OCI-LY1 (cell line): ENCODE measurements around the gene TTLL11.
A peak's percentile ranks its signal among the peaks of the same experiment; 100 is the strongest.

Experiments
- H2AFZ ChIP-seq: fragments of 200-600 bp; sonication (generic), shearing (Covaris generic); 2 replicates; pipeline ENCODE4 v1.6.0; 2014; ENCODE audit warnings: antibody characterized with exemption, mild to moderate bottlenecking, low read length
- H3F3A ChIP-seq: fragments of 200-600 bp; sonication (generic), shearing (Covaris generic); 2 replicates; pipeline ENCODE4 v1.6.0; 2014; ENCODE audit warnings: mild to moderate bottlenecking, antibody characterized with exemption, low read length, moderate library complexity; ENCODE audit not compliant: insufficient read depth
- H3K27ac ChIP-seq: fragments of 200-600 bp; sonication (generic); 2 replicates; pipeline ENCODE4 v1.5.1; 2014; ENCODE audit warnings: low read length, mixed run types, mild to moderate bottlenecking, low read depth; ENCODE audit not compliant: poor library complexity, severe bottlenecking
- H3K27me3 ChIP-seq: fragments of 200-600 bp; sonication (generic); 2 replicates; pipeline ENCODE4 v1.6.0; 2014; ENCODE audit warnings: antibody characterized with exemption, mild to moderate bottlenecking, low read length, moderate library complexity; ENCODE audit not compliant: insufficient read depth
- H3K36me3 ChIP-seq: fragments of 200-600 bp; sonication (generic); 2 replicates; pipeline ENCODE4 v1.6.1; 2014; ENCODE audit warnings: mild to moderate bottlenecking, antibody characterized with exemption, low read length, moderate library complexity, mixed read lengths; ENCODE audit not compliant: insufficient read depth
- H3K4me1 ChIP-seq: fragments of 200-600 bp; sonication (generic); 2 replicates; pipeline ENCODE4 v1.5.1; 2014; ENCODE audit warnings: mild to moderate bottlenecking, low read length, moderate library complexity; ENCODE audit not compliant: insufficient read depth, severe bottlenecking
- H3K4me2 ChIP-seq: fragments of 200-600 bp; sonication (generic), shearing (Covaris generic); 2 replicates; pipeline ENCODE4 v1.6.1; 2014; ENCODE audit warnings: low read length
- H3K4me3 ChIP-seq: fragments of 200-600 bp; sonication (generic); 2 replicates; pipeline ENCODE4 v1.5.1; 2014; ENCODE audit warnings: low read length, low read depth, mild to moderate bottlenecking, mixed read lengths; ENCODE audit not compliant: poor library complexity, severe bottlenecking
- H3K79me2 ChIP-seq: fragments of 200-600 bp; shearing (Covaris generic); 2 replicates; pipeline ENCODE4 v1.6.1; 2016; ENCODE audit warnings: mixed run types, low read length, mixed read lengths; ENCODE audit not compliant: insufficient read depth
- H3K9ac ChIP-seq: fragments of 200-600 bp; sonication (generic), shearing (Covaris generic); 2 replicates; pipeline ENCODE4 v1.6.1; 2014; ENCODE audit warnings: mild to moderate bottlenecking, low read length, mixed read lengths
- H3K9me2 ChIP-seq: fragments of 200-600 bp; sonication (generic), shearing (Covaris generic); 2 replicates; pipeline ENCODE4 v1.6.1; 2014; ENCODE audit warnings: low read depth, mild to moderate bottlenecking, low read length, mixed read lengths
- H3K9me3 ChIP-seq: fragments of 200-600 bp; shearing (Covaris generic); 2 replicates; pipeline ENCODE4 v1.6.1; 2014; ENCODE audit warnings: low read length, mixed read lengths
- H4K20me1 ChIP-seq: fragments of 200-600 bp; sonication (generic), shearing (Covaris generic); 2 replicates; pipeline ENCODE4 v1.6.0; 2016; ENCODE audit warnings: mild to moderate bottlenecking, low read length; ENCODE audit not compliant: insufficient read depth
- EZH2 ChIP-seq: fragments of 200-600 bp; sonication (generic), shearing (Covaris generic); IDR thresholded peaks from 2 replicates; pipeline ENCODE4 v1.8.0; 2017; ENCODE audit warnings: borderline replicate concordance, mixed run types, mild to moderate bottlenecking, antibody characterized with exemption, low read length, moderate library complexity, mixed read lengths
- TF ChIP-seq, protein P1 (sequence below): fragments of 200-600 bp; sonication (generic), shearing (Covaris generic); IDR thresholded peaks from 2 replicates; pipeline ENCODE4 v1.5.1; 2017; ENCODE audit warnings: mild to moderate bottlenecking, antibody characterized with exemption, low read length, moderate library complexity, mixed read lengths

Gene TTLL11

GRCh38 chr9:121991307-121991661 lies 101.8 kb downstream of the TTLL11 start:
- Histone ChIP-seq H3K36me3 (no peaks in the 10 kb centered on the region), H3K4me1 (peaks cover 66% of the 10 kb centered on the region), H3K9me3 (no peaks in the 10 kb centered on the region), H3K79me2 (no peaks in the 10 kb centered on the region), H2AFZ (no peak overlapping the region), H3K9ac (peak overlapping the region; percentile 50; the same call in 1 of the 2 replicates), H3K4me3 (no peak overlapping the region), H3K27ac (peak overlapping the region; percentile 91), H3K27me3 (no peaks in the 10 kb centered on the region), H3F3A (no peaks in the 10 kb centered on the region), H4K20me1 (no peaks in the 10 kb centered on the region), H3K4me2 (peak overlapping the region; percentile 44; the same call in 1 of the 2 replicates), H3K9me2 (no peaks in the 10 kb centered on the region)
- TF ChIP-seq, protein P1, sequence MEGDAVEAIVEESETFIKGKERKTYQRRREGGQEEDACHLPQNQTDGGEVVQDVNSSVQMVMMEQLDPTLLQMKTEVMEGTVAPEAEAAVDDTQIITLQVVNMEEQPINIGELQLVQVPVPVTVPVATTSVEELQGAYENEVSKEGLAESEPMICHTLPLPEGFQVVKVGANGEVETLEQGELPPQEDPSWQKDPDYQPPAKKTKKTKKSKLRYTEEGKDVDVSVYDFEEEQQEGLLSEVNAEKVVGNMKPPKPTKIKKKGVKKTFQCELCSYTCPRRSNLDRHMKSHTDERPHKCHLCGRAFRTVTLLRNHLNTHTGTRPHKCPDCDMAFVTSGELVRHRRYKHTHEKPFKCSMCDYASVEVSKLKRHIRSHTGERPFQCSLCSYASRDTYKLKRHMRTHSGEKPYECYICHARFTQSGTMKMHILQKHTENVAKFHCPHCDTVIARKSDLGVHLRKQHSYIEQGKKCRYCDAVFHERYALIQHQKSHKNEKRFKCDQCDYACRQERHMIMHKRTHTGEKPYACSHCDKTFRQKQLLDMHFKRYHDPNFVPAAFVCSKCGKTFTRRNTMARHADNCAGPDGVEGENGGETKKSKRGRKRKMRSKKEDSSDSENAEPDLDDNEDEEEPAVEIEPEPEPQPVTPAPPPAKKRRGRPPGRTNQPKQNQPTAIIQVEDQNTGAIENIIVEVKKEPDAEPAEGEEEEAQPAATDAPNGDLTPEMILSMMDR = no peak

- Histone ChIP-seq H3K79me2 (no peaks in the 10 kb centered on the region), H3K4me1 (peaks cover 71% of the 10 kb centered on the region), H2AFZ (peak overlapping the region; percentile 41; the same call in 1 of the 2 replicates), H4K20me1 (no peaks in the 10 kb centered on the region), H3K4me3 (no peak overlapping the region), H3K36me3 (no peaks in the 10 kb centered on the region), H3K27ac (peak overlapping the region; percentile 91), H3K9ac (peak overlapping the region; percentile 50; the same call in 1 of the 2 replicates), H3K27me3 (no peaks in the 10 kb centered on the region), H3K9me2 (no peaks in the 10 kb centered on the region), H3K9me3 (no peaks in the 10 kb centered on the region), H3K4me2 (peak overlapping the region; percentile 44; the same call in 1 of the 2 replicates), H3F3A (no peaks in the 10 kb centered on the region)
- TF ChIP-seq EZH2 = no peak
- TF ChIP-seq, protein P1 = no peak
These were observed 102.4 kb downstream of the TTLL11 start for GRCh38 chr9:121990600-121991306.

DNA sequence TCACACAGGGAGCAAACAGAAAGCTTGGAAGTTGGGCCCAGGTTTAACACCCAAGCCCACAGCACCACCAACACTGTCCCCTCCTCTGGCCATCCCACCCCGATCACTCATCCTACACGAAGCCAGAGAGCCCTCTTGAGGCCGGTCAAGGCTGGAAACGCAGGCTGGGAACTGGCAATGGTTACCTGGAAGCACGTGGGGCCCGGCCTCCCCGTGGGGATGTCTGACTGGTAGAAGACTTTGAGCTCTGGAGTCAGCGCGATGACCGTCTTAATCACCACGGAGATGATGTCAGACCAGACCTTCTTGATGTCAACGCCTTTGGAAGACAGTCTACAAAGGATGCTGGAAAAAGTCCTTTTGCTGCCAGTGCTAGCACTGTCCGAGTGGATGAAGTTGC lies 104.1 kb downstream of the TTLL11 start:
- Histone ChIP-seq H3F3A (no peaks in the 10 kb centered on the region), H3K27me3 (no peaks in the 10 kb centered on the region), H3K9me2 (no peaks in the 10 kb centered on the region), H3K4me1 (peaks cover 84% of the 10 kb centered on the region), H3K36me3 (no peaks in the 10 kb centered on the region), H3K4me3 (no peak overlapping the region), H3K27ac (peak overlapping the region; percentile 41), H3K79me2 (no peaks in the 10 kb centered on the region), H2AFZ (no peak overlapping the region), H3K9me3 (no peaks in the 10 kb centered on the region), H3K4me2 (no peak overlapping the region), H4K20me1 (no peaks in the 10 kb centered on the region), H3K9ac (no peak overlapping the region)
- TF ChIP-seq EZH2 = no peak
- TF ChIP-seq, protein P1 = peak; percentile 53
